ENCODE measurements around the gene CAPZB.

GRCh38 chr1:19457607-19458006 is 27.7 kb downstream of the CAPZB start:
- TF ChIP-seq POLR2A (IDR thresholded peaks at IDR 0.05): no peak
- TF ChIP-seq, protein P1, sequence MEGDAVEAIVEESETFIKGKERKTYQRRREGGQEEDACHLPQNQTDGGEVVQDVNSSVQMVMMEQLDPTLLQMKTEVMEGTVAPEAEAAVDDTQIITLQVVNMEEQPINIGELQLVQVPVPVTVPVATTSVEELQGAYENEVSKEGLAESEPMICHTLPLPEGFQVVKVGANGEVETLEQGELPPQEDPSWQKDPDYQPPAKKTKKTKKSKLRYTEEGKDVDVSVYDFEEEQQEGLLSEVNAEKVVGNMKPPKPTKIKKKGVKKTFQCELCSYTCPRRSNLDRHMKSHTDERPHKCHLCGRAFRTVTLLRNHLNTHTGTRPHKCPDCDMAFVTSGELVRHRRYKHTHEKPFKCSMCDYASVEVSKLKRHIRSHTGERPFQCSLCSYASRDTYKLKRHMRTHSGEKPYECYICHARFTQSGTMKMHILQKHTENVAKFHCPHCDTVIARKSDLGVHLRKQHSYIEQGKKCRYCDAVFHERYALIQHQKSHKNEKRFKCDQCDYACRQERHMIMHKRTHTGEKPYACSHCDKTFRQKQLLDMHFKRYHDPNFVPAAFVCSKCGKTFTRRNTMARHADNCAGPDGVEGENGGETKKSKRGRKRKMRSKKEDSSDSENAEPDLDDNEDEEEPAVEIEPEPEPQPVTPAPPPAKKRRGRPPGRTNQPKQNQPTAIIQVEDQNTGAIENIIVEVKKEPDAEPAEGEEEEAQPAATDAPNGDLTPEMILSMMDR (IDR thresholded peaks at IDR 0.05): no peak
